GM12801 (cell line): ENCODE data around the gene ATP8A2.

ENCODE experiments used
- TF ChIP-seq, protein P1 (sequence below): IDR thresholded peaks from one replicate; pipeline ENCODE4 v1.5.1; 2011; ENCODE audit warnings: control low read depth; ENCODE audit not compliant: insufficient read length; ENCODE audit errors: extremely low read depth

ATP8A2 gene

DNA sequence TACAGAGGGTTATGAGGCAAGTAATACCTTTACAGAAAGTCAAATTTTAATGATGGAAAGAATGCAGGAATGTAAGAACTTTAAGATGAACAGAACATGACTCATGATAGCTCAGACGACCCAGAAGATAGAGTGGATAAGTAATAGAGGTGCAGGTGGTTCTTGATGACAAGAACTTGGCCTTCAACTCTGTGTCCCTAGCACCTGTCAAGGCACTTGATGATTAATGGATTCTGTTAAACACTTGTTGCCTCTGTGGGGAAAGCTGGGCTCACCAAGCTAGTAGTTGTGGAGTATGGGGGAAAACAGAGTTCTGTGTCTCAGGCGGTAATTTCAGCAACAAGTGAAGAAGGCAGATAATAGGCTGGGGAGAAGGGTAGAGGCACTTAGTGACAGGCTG, 306.2 kb downstream of the ATP8A2 start:
- TF ChIP-seq, protein P1, sequence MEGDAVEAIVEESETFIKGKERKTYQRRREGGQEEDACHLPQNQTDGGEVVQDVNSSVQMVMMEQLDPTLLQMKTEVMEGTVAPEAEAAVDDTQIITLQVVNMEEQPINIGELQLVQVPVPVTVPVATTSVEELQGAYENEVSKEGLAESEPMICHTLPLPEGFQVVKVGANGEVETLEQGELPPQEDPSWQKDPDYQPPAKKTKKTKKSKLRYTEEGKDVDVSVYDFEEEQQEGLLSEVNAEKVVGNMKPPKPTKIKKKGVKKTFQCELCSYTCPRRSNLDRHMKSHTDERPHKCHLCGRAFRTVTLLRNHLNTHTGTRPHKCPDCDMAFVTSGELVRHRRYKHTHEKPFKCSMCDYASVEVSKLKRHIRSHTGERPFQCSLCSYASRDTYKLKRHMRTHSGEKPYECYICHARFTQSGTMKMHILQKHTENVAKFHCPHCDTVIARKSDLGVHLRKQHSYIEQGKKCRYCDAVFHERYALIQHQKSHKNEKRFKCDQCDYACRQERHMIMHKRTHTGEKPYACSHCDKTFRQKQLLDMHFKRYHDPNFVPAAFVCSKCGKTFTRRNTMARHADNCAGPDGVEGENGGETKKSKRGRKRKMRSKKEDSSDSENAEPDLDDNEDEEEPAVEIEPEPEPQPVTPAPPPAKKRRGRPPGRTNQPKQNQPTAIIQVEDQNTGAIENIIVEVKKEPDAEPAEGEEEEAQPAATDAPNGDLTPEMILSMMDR, result no peak

DNA sequence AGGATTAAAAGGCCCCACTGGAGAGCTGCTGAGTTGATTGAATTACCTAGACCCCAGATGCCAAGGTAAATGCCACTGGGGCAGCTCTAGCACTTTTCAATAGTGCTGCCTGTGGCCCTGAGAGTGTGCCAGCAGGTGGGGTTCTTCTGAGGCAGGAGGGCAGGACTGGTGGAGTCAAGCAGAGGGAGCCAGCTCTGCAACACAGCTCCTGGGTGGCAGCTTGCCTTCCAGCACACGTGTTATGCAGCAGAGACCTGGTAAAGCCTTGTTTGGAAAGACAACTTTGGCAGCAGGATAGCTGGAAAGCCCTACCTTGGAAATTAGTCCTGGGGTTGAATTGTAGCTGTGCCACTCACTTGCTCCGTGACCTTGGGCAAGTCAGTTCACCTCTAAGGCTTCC, 306.6 kb downstream of the ATP8A2 start:
- TF ChIP-seq, protein P1, result no peak

DNA sequence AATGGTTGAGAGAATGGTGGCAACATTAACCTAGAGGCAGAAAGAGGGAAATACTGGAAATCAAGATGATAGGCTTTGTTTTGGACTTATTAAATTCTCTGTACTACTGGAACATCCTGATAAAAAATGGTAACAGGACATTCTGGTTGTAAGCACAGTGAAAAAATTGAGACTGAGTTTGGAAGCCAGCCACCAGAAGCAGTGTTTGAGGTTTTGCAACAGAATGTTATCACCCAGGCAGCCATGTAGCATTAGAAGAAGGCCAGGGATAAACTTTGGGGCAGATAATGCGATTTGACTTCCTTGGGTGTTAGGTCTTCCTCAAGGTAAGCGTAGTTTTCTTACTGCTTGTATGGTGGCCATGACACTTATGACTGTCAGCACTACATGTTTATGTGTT, 307.4 kb downstream of the ATP8A2 start:
- TF ChIP-seq, protein P1, result no peak

DNA sequence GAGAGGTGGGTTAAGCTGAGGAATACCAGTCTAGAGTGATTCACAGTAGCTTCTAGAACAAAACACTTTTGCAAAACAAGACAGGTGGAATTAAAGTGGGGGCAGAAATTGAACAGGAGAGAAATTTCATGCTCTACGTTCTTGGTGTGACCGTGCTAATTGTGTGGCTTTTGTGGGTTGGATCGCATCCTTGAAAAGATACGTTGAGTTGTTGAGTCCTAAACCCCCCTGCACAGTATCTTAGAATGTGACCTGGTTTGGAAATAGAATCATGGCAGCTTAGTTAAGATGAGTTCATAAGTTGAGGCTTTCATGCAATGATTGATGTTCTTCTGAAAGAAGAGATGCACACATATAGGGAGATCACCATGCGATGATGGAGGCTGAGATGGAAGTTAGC, 308.2 kb downstream of the ATP8A2 start:
- TF ChIP-seq, protein P1, result no peak

DNA sequence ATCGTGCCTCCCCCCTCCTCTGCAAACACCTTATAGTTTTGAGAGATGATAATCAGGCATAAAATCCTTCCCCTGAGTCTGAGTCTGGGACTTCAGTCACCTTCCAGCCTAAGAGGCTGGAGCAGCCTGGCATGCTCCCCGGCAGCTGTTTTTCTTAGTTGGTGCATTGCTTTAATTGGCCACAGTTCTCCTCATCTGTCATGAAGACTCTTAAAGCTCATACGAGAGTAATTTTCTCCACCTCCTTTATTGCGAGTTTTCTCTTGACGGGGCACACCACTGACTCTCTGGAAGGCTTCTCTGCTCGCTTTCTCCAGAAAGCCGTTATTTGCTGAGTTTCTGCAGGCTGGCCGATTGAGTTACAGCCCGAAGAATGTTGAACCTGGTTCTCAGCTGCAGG, 310.5 kb downstream of the ATP8A2 start:
- TF ChIP-seq, protein P1, result no peak

DNA sequence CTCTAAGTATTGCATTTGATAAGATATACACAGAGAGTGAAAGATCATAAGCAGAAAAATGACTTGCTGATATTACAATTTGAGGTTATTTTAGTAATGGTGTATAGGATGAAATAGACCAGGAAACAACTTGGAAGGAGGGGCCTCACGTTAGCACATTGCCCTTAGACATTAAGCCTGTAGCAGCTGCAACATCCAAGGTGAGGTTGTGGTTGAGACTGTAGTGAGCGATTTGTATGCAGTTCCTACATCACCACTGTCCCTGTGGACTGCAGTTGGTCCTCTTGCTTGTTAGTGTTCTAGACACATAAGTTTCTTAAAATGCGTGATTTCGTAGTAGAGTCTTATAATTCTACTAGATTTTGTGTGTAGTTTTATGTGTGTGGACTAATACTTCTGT, 311.3 kb downstream of the ATP8A2 start:
- TF ChIP-seq, protein P1, result no peak

DNA sequence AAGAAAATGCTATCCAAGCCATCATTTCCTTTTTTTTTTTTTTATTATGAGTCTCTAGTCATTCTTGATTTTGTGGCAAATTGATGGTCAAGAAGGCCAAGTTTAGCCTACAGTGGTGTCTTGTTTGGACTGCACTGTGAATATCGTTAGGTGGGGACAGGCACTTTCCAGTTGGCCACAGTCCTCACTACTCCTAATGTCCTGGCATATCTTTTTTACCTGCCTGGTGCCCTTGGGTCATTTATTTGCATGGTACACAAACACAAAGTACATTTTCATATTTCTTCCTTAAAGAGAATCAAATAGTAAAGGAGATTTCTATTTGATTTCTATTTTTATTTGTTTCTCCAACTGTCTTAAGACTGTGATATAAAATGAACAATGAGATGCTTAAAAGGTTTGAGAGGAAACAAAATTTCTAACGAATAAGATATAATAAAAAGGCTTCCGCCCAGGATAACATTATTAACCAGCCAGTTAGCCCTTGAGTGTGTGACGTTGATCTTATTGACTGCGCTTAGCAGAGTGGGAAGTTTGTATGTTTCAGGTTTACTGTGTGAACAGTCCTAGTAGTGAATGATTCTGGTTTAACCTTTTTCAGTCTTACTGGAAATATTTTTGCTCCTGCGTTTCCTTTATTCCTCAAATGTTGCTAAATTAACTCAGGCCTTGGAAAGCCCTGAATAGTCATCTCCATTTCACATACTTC, 312.0 kb downstream of the ATP8A2 start:
- TF ChIP-seq, protein P1, result no peak
